ENCODE results near the gene P4HA1.

The P4HA1 gene

DNA sequence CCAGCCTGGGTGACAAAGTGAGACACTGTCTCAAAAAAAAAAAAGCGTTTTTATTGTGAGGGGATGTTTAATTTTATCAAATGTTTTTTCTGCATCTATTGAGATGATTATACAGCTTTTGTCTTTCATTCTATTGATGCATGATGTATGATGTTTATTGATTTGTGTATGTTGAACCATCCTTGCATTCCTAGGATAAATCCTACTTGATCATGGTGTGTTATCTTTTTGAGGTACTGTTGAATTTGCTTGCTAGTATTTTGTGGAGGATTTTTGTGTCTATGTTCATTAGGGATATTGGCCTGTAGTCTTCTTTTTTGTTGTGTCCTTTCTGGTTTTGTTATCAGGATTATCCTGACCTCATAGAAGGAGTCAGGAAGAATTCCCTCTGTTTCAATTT lies 119.8 kb downstream of the P4HA1 start:
- DNase-seq, result no peak

Measured in activated CD4-positive, alpha-beta T cell treated with anti-CD3 and anti-CD28 coated beads for 1 hour (primary cell).